IgD-negative memory B cell (primary cell): ENCODE results near the gene VTN. TPM values are rescaled to one million over a fixed set of nuclear protein-coding genes. Genes with fewer than 3 reads are reported as not detected.

ENCODE experiments used
- H3K27ac Mint-ChIP-seq, 3 donors: one replicate each; pipeline ENCODE4 v1.8.0; 2020 to 2022; ENCODE audit warnings: mild to moderate bottlenecking in 3 of 3, mixed read lengths in 3 of 3, moderate library complexity in 1 of 3
- H3K27me3 Mint-ChIP-seq: one replicate; pipeline ENCODE4 v1.8.0; 2021; ENCODE audit warnings: mixed read lengths
- H3K36me3 Mint-ChIP-seq: one replicate; pipeline ENCODE4 v1.8.0; 2020; ENCODE audit warnings: mild to moderate bottlenecking, mixed read lengths
- H3K4me1 Mint-ChIP-seq, 3 donors: one replicate each; pipeline ENCODE4 v1.8.0; 2020 to 2022; ENCODE audit warnings: mixed read lengths in 3 of 3, mild to moderate bottlenecking in 1 of 3
- H3K4me3 Mint-ChIP-seq, 4 donors: one replicate each; pipeline ENCODE4 v1.8.0; 2020 to 2022; ENCODE audit warnings: mild to moderate bottlenecking in 4 of 4, mixed read lengths in 4 of 4, moderate library complexity in 3 of 4
- H3K9me3 Mint-ChIP-seq, 3 donors: one replicate each; pipeline ENCODE4 v1.8.0; 2020 to 2021; ENCODE audit warnings: mixed read lengths in 3 of 3, mild to moderate bottlenecking in 1 of 3
- polyA plus RNA-seq: library from polyadenylated mRNA; unstranded; fragments of 300-500 nt; fragmentation: Illumina TruSeq; gene quantifications from one replicate; pipeline ENCODE4 v1.2.3, GENCODE V29; 2021

Gene VTN
- polyA plus RNA-seq, 1 donor from 2014 or later: not detected

DNA sequence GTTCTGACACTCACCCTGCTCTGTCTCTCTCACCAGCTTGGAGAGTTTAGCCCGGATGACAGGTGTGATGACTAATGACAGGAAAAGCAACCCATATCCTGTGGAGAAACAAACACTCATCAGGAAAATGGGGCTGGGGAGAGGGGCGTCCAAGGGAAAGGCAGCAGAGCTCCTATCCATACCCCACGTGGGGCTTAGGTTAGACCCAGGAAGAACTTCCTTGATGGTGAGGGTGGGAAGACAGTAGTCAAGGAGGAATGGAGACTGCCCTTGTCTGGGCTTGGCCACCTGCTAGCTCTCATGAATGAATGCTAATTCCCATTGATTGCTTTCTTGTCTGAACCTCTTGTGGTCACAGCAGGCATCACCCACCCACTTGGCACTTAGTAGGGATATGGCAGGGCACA is 32.1 kb upstream of the VTN start:
- Mint-ChIP-seq H3K27ac (peak overlapping the region in 2 of 3 donors; percentile 42 to 63), H3K9me3 (no peaks in the 10 kb centered on the region), H3K4me3 (peak overlapping the region in 1 of 4 donors; percentile 64), H3K27me3 (no peaks in the 10 kb centered on the region), H3K4me1 (peaks cover 6 to 9% (median 7%) of the 10 kb centered on the region in 3 donors), H3K36me3 (peaks cover 4% of the 10 kb centered on the region)

DNA sequence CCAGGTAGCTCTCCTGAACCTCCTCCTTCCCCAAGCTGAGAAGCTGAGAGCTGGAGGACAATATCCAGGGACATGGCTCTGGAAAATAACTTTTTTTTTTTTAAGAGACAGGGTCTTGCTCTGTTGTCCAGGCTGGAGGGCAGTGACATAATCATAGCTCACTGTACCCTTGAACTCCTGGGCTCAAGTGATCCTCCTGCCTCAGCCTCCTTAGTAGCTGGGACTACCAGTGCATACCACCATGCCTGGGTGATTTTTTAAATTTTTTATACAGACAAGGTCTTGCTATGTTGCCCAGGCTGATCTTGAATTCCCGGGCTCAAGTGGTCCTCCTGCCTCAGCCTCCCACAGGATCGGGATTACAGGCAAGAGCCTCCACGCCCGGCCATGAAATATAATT is 29.7 kb upstream of the VTN start:
- Mint-ChIP-seq H3K4me1 (peaks cover 3 to 6% (median 3%) of the 10 kb centered on the region in 3 donors), H3K9me3 (no peaks in the 10 kb centered on the region), H3K36me3 (peaks cover 4% of the 10 kb centered on the region), H3K4me3 (no peak overlapping the region), H3K27ac (peak overlapping the region in 1 of 3 donors; percentile 16), H3K27me3 (no peaks in the 10 kb centered on the region)

DNA sequence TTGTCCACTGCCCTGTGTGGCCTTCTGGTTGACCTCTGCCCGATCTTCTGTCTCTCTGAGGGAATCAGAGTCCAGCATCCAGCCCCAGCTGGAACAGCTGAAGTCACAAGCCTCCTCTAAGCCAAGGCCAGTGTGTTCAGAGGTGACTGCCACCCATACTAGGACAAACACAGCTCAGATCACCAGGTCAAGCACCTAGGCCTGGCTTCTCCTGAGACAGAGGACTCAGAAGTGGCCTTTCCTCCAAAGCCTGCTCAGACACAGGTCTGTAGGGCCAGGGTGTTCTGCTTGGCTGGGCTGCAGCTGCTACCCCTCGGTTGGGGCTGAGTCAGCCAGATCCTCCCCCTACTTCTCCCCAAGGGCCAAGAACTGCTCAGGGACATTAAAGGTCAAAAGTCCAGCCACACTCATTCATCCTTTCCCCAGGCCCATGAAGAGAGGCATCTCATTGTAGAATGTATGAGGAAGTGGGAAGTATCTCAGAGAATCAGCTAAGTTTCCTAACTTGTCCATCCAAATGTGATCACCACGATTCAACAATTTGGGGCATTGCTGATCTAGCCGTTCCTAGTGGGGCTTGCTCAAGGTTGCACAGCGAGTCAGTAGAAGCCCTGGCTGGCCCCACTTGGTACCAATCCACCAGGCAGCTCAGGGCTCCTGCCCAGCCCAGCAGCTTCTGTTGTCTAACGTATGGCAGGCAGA is 28.3 kb upstream of the VTN start:
- no peak overlapping the region for H3K4me3 Mint-ChIP-seq
- peaks cover 4% of the 10 kb centered on the region for H3K36me3 Mint-ChIP-seq
- H3K4me1 Mint-ChIP-seq: no peaks in the 10 kb centered on the region
- H3K9me3 Mint-ChIP-seq: no peaks in the 10 kb centered on the region
- no peaks in the 10 kb centered on the region for H3K27me3 Mint-ChIP-seq
- peak overlapping the region in 1 of 3 donors; percentile 31 for H3K27ac Mint-ChIP-seq

- Mint-ChIP-seq H3K4me1 (no peaks in the 10 kb centered on the region), H3K4me3 (no peak overlapping the region), H3K9me3 (no peaks in the 10 kb centered on the region), H3K36me3 (peaks cover 4% of the 10 kb centered on the region), H3K27ac (no peak overlapping the region), H3K27me3 (no peaks in the 10 kb centered on the region)
Measured at GRCh38 chr17:28397687-28398279, 27.7 kb upstream of the VTN start.

GRCh38 chr17:28397275-28397674 is 27.2 kb upstream of the VTN start:
- Mint-ChIP-seq H3K27ac (no peak overlapping the region), H3K4me1 (no peaks in the 10 kb centered on the region), H3K36me3 (peaks cover 4% of the 10 kb centered on the region), H3K9me3 (no peaks in the 10 kb centered on the region), H3K27me3 (no peaks in the 10 kb centered on the region), H3K4me3 (no peak overlapping the region)

DNA sequence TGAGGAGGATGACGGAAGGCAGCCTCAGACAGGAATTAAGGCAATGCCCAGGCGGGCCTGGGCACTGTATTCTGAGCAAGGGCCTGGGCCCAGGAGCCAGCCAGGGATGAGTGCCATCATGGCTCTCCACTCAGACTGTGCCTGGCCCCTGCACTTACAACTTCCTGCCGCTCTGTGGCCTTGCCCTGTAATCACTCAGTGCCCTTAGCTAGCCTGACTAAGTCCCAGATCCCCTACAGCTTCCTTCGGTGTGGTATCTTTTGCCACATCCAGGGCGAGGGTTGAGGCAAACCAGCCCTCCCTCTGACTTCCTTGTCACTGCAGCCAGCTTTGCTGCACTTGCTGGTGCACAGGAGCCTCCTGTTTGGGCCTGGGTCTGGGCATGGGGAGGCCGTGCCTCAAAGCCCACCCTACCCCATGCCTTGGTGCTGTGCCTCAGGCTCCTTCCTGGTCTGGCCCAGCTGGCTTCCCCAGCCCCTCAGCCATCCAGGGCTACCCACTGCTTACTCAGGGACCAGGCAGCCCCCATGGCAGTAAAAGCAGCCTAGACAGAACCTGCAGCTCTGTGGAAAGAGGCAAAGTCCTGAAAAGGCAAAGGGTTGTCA is 26.6 kb upstream of the VTN start:
- Mint-ChIP-seq H3K4me3 (no peak overlapping the region), H3K4me1 (no peaks in the 10 kb centered on the region), H3K36me3 (peaks cover 4% of the 10 kb centered on the region), H3K9me3 (no peaks in the 10 kb centered on the region), H3K27ac (no peak overlapping the region), H3K27me3 (no peaks in the 10 kb centered on the region)

DNA sequence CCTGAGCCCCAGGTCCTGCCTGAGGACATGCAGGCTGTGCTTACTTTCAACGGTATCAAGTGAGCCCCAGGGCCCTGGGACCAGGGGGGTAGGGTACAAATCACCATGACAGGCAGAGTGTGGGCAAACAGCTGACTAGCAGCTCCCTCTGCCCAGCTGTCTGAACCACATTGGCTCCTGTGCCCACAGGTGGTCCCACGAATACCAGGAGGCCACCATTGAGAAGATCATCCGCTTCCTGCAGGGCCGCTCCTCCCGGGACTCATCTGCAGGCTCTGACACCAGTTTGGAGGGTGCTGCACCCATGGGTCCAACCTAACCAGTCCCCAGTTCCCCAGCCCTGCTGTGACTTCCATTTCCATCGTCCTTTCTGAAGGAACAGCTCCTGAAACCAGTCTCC is 25.9 kb upstream of the VTN start:
- H3K4me3 Mint-ChIP-seq: no peak overlapping the region
- H3K36me3 Mint-ChIP-seq: peaks cover 4% of the 10 kb centered on the region
- no peaks in the 10 kb centered on the region for H3K9me3 Mint-ChIP-seq
- H3K4me1 Mint-ChIP-seq: no peaks in the 10 kb centered on the region
- no peak overlapping the region for H3K27ac Mint-ChIP-seq
- H3K27me3 Mint-ChIP-seq: no peaks in the 10 kb centered on the region

GRCh38 chr17:28395426-28395825 is 25.3 kb upstream of the VTN start:
- H3K4me1 Mint-ChIP-seq: no peaks in the 10 kb centered on the region
- H3K27ac Mint-ChIP-seq: no peak overlapping the region
- no peak overlapping the region for H3K4me3 Mint-ChIP-seq
- H3K36me3 Mint-ChIP-seq: peaks cover 7% of the 10 kb centered on the region
- H3K9me3 Mint-ChIP-seq: no peaks in the 10 kb centered on the region
- no peaks in the 10 kb centered on the region for H3K27me3 Mint-ChIP-seq

DNA sequence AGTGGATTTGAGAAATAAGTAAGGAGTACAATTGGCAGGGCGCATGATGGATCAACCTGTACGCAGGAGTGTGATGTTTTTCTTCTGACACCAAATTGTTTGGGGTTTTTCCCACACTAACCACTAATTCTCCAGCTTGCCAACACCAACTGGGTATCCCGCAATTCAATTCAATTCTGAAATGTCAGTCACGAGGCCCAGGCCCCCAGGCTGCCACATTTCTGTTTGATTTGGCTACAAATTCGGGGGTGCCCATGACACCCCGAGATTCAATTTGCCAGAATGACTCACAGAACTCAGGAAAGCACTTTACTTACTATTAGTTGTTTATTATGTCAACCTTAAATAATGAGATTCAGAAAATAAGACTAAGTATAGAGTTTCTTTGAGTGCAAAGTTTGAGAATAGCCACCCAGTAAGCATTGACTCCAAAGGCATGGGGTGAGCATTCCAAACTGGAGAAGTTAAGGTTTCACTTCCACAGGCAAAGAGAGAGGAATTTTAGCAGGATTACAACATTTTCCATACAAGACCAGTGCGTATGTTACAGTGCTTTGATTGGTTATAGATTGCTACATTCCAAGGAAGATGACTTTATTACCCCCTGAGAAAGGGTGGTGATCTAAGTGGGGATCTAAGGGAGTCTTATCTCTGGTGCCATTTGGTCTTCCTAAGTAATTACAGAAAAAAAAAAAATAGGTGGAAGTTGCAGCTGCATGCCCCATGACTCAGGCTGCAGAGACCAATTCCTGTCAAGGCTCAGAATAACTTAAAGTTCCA is 24.4 kb upstream of the VTN start:
- Mint-ChIP-seq H3K36me3 (peaks cover 10% of the 10 kb centered on the region), H3K4me1 (no peaks in the 10 kb centered on the region), H3K27me3 (no peaks in the 10 kb centered on the region), H3K9me3 (no peaks in the 10 kb centered on the region), H3K4me3 (no peak overlapping the region), H3K27ac (no peak overlapping the region)

DNA sequence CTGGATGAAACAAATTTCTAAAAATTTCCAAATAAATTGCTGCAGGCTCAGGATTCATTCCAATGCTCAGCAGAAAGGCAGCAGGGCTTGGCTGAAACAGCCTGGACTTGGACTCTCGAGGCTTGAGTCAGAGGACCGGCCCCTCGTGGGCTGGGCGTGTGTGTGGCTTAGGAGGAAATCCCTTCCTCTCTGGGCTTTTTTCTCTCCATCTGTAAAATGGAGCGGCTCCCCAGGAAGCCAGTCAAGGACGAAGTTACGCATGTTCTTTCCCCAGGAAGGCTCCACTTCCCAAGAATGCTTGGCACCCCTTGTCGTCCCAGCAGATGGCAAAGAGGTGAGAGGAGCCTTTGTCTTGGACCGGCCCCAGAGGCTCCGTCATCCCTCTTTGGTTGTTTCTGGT is 22.4 kb upstream of the VTN start:
- H3K27ac Mint-ChIP-seq: no peak overlapping the region
- peaks cover 12% of the 10 kb centered on the region for H3K36me3 Mint-ChIP-seq
- H3K4me3 Mint-ChIP-seq: no peak overlapping the region
- H3K9me3 Mint-ChIP-seq: no peaks in the 10 kb centered on the region
- H3K4me1 Mint-ChIP-seq: no peaks in the 10 kb centered on the region
- H3K27me3 Mint-ChIP-seq: no peaks in the 10 kb centered on the region

DNA sequence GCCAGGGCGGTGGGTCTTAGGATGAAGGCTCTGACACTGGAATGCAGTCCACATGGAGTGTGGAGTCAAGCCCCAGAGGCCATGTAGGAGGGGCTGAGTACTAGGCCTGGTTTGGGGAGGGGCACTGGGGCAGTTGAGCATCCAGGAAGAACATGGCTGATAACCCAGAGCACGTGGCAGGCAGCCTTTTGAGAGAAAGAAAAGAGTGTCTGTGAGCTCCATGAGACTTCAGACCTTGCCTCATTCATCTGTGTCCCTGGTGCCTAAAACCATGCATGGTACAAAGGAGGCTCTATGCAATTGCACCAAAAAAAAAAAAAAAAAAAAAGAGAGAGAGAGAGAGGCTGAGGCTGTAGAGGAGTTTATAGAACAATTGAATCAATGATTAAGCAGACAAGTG is 21.3 kb upstream of the VTN start:
- no peak overlapping the region for H3K4me3 Mint-ChIP-seq
- H3K27ac Mint-ChIP-seq: no peak overlapping the region
- peaks cover 11% of the 10 kb centered on the region for H3K36me3 Mint-ChIP-seq
- H3K9me3 Mint-ChIP-seq: no peaks in the 10 kb centered on the region
- no peaks in the 10 kb centered on the region for H3K4me1 Mint-ChIP-seq
- H3K27me3 Mint-ChIP-seq: no peaks in the 10 kb centered on the region

DNA sequence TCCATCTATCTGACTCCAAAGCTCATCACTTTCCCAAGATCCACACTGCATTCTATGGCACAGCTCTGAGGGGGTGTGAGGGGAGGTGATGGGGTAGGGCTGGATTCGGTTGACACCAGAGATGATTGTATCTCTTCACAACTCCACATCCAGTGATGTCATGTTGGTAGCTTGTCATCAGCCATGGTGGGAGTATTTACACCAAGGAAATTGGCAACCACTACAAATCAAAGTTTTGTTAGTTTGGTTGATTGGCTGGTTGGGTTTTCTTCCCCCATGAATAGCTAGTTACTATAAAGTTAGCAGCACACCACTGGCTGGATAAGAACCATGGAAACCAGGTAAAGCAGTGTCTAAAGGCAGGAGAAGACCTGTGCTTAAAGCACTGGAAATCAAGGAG is 20.9 kb upstream of the VTN start:
- H3K4me3 Mint-ChIP-seq: no peak overlapping the region
- H3K27ac Mint-ChIP-seq: no peak overlapping the region

DNA sequence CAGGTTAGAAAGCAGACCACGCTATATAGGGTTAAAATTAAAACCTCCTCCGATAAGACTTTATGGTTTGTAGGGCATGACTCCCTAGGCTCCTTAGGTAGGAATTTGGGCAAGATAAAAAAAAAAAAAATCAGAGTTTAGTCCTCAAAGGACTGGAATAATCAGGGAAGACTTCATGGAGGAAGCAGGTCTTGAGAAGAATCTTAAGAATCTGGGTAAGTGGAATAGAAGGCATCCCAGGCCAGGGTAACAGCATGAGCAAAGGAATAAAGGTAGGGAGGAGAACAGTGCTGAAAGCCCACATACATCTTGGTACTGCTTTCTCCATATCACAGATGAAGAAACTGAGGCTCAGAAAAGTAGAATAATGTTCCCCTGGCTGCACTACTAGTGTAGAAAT is 20.5 kb upstream of the VTN start:
- Mint-ChIP-seq H3K4me3 (no peak overlapping the region), H3K4me1 (no peaks in the 10 kb centered on the region), H3K9me3 (no peaks in the 10 kb centered on the region), H3K27me3 (no peaks in the 10 kb centered on the region), H3K27ac (peak overlapping the region in 1 of 3 donors; percentile 3), H3K36me3 (peaks cover 11% of the 10 kb centered on the region)

More for the DNA sequence above, 20.9 kb upstream of the VTN start:
- Mint-ChIP-seq H3K9me3 (no peaks in the 10 kb centered on the region), H3K27me3 (no peaks in the 10 kb centered on the region), H3K36me3 (peaks cover 11% of the 10 kb centered on the region), H3K4me1 (no peaks in the 10 kb centered on the region)

- Mint-ChIP-seq H3K27me3 (no peaks in the 10 kb centered on the region), H3K4me3 (no peak overlapping the region), H3K36me3 (peaks cover 11% of the 10 kb centered on the region), H3K27ac (no peak overlapping the region), H3K4me1 (peaks cover 0 to 3% (median 2%) of the 10 kb centered on the region in 3 donors), H3K9me3 (no peaks in the 10 kb centered on the region)
Measured at GRCh38 chr17:28390141-28390540, 20.0 kb upstream of the VTN start.

GRCh38 chr17:28388106-28388505 is 18.0 kb upstream of the VTN start:
- H3K27ac Mint-ChIP-seq: no peak overlapping the region
- peaks cover 7% of the 10 kb centered on the region for H3K27me3 Mint-ChIP-seq
- H3K36me3 Mint-ChIP-seq: peaks cover 14% of the 10 kb centered on the region
- no peak overlapping the region for H3K4me3 Mint-ChIP-seq
- no peaks in the 10 kb centered on the region for H3K9me3 Mint-ChIP-seq
- peaks cover 0 to 11% (median 6%) of the 10 kb centered on the region in 3 donors for H3K4me1 Mint-ChIP-seq
